Measurements from ENCODE around the gene PCGF1.

PCGF1 gene

DNA sequence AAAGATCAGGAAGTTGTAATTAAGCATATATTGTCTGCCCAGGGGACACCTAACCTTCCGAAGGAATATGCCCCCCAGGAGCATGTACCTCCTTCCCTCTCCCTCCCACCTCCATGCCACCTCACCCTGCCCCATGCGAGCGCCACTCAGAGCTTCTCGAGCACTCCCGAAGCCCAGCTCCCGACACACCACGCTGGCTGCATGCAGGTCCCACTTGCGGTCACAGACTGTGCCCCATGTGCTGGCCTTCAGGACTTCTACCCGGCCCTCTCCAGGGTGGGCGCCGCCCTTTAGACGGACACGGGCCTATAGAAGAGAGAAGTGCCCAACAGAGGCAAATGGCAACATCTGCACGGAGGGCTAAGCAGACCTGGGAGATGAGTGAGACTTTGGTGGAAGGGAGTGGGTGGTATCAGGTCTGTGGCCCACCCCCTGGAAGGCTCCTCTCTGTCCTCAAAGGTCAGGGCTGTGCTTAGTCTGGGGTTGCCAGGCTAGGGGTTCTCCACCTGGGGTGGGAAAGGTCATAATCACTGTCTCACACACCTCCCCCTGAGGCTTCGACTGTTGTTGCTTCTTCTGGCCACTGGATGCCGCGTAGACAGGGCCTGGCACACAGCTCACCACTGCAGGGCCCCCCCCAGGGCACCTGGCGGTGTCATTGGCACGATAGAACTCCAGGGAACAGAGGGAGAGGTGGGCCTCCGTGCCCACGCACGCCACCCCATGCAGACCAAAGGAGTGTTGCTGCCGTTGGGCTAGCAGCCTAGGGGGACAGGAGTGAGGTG lies 28.9 kb upstream of the PCGF1 start:
- Histone ChIP-seq H3K4me3 (ENCODE audit: low read depth, low read length) (no peak overlapping the region), H3K9ac (ENCODE audit: low read depth, low read length) (no peak overlapping the region), H3K27me3 (ENCODE audit: control insufficient read depth, insufficient read depth, low read length) (no peaks in the 10 kb centered on the region), H3K4me1 (ENCODE audit: control insufficient read depth, insufficient read depth, low read length) (no peaks in the 10 kb centered on the region), H3K36me3 (ENCODE audit: control insufficient read depth, insufficient read depth, low read length) (peaks cover 23% of the 10 kb centered on the region), H3K27ac (ENCODE audit: low read depth, low read length) (no peak overlapping the region), H3K9me3 (ENCODE audit: control insufficient read depth, insufficient read depth, low read length) (no peaks in the 10 kb centered on the region)

DNA sequence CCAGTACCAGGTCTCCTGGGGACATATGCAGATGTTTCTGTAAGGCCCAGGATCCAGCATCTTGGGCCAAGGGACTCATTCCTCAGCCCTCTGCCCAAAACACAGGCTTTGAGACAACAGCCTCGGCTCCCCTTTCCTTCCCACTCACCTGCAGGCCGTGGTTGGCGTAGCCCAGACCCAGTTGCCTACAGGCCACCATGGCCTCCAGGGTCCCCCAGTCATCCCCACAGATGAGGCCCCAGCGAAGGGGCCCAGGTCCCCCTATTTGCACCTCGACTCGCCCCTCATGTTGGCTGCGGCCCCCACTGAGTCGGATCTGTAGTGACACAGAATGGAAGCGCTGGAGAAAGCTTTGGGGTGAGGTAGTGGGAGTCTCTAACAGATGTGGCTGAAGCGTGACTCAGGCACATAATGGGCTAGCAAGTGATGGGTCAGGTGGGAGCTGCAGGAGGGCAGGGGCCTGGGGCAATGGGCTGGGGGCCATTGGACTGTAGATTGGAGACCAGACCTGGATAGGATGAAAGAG lies 28.0 kb upstream of the PCGF1 start:
- no peak overlapping the region for H3K9ac ChIP-seq (ENCODE audit: low read depth, low read length)
- peaks cover 3% of the 10 kb centered on the region; the same call in 1 of the 2 replicates for H3K4me1 ChIP-seq (ENCODE audit: control insufficient read depth, insufficient read depth, low read length)
- H3K4me3 ChIP-seq (ENCODE audit: low read depth, low read length): no peak overlapping the region
- no peaks in the 10 kb centered on the region for H3K27me3 ChIP-seq (ENCODE audit: control insufficient read depth, insufficient read depth, low read length)
- H3K27ac ChIP-seq (ENCODE audit: low read depth, low read length): no peak overlapping the region
- H3K9me3 ChIP-seq (ENCODE audit: control insufficient read depth, insufficient read depth, low read length): no peaks in the 10 kb centered on the region
- peaks cover 23% of the 10 kb centered on the region for H3K36me3 ChIP-seq (ENCODE audit: control insufficient read depth, insufficient read depth, low read length)

- Histone ChIP-seq H3K36me3 (ENCODE audit: control insufficient read depth, insufficient read depth, low read length) (peaks cover 23% of the 10 kb centered on the region), H3K27ac (ENCODE audit: low read depth, low read length) (no peak overlapping the region), H3K9ac (ENCODE audit: low read depth, low read length) (no peak overlapping the region), H3K9me3 (ENCODE audit: control insufficient read depth, insufficient read depth, low read length) (no peaks in the 10 kb centered on the region), H3K4me1 (ENCODE audit: control insufficient read depth, insufficient read depth, low read length) (peaks cover 3% of the 10 kb centered on the region; the same call in 1 of the 2 replicates), H3K27me3 (ENCODE audit: control insufficient read depth, insufficient read depth, low read length) (no peaks in the 10 kb centered on the region), H3K4me3 (ENCODE audit: low read depth, low read length) (no peak overlapping the region)
These were observed 26.9 kb upstream of the PCGF1 start for GRCh38 chr2:74534411-74534810.

GRCh38 chr2:74533464-74533863 lies 26.0 kb upstream of the PCGF1 start:
- no peak overlapping the region for H3K9ac ChIP-seq (ENCODE audit: low read depth, low read length)
- H3K4me3 ChIP-seq (ENCODE audit: low read depth, low read length): no peak overlapping the region
- H3K27me3 ChIP-seq (ENCODE audit: control insufficient read depth, insufficient read depth, low read length): no peaks in the 10 kb centered on the region
- peaks cover 23% of the 10 kb centered on the region for H3K36me3 ChIP-seq (ENCODE audit: control insufficient read depth, insufficient read depth, low read length)
- no peak overlapping the region for H3K27ac ChIP-seq (ENCODE audit: low read depth, low read length)
- no peaks in the 10 kb centered on the region for H3K9me3 ChIP-seq (ENCODE audit: control insufficient read depth, insufficient read depth, low read length)
- H3K4me1 ChIP-seq (ENCODE audit: control insufficient read depth, insufficient read depth, low read length): peaks cover 4% of the 10 kb centered on the region; the same call in 1 of the 2 replicates

GRCh38 chr2:74532222-74532621 lies 24.7 kb upstream of the PCGF1 start:
- Histone ChIP-seq H3K27me3 (ENCODE audit: control insufficient read depth, insufficient read depth, low read length) (no peaks in the 10 kb centered on the region), H3K4me1 (ENCODE audit: control insufficient read depth, insufficient read depth, low read length) (peaks cover 7% of the 10 kb centered on the region), H3K4me3 (ENCODE audit: low read depth, low read length) (no peak overlapping the region), H3K27ac (ENCODE audit: low read depth, low read length) (no peak overlapping the region), H3K36me3 (ENCODE audit: control insufficient read depth, insufficient read depth, low read length) (peaks cover 35% of the 10 kb centered on the region), H3K9me3 (ENCODE audit: control insufficient read depth, insufficient read depth, low read length) (no peaks in the 10 kb centered on the region), H3K9ac (ENCODE audit: low read depth, low read length) (no peak overlapping the region)

DNA sequence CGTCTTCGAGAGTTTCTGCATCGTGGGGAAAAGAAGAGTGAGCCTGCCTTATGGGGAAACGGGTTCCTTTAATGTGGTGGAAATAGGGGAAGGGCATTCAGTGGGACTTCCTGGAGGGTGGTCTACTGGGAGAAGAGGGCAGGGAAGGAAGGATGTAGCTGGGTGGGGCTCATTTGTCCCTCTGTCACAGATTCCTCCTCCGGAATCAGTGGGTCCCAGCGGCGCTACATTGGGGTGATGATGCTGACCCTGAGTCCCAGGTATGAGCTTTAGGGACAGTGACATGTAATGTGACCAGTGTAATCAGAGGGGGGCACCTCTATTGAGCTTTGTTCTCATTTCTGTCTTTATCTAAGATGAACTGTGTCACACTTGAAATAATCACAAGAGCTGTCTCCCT lies 24.2 kb upstream of the PCGF1 start:
- H3K36me3 ChIP-seq (ENCODE audit: control insufficient read depth, insufficient read depth, low read length): peaks cover 40% of the 10 kb centered on the region

DNA sequence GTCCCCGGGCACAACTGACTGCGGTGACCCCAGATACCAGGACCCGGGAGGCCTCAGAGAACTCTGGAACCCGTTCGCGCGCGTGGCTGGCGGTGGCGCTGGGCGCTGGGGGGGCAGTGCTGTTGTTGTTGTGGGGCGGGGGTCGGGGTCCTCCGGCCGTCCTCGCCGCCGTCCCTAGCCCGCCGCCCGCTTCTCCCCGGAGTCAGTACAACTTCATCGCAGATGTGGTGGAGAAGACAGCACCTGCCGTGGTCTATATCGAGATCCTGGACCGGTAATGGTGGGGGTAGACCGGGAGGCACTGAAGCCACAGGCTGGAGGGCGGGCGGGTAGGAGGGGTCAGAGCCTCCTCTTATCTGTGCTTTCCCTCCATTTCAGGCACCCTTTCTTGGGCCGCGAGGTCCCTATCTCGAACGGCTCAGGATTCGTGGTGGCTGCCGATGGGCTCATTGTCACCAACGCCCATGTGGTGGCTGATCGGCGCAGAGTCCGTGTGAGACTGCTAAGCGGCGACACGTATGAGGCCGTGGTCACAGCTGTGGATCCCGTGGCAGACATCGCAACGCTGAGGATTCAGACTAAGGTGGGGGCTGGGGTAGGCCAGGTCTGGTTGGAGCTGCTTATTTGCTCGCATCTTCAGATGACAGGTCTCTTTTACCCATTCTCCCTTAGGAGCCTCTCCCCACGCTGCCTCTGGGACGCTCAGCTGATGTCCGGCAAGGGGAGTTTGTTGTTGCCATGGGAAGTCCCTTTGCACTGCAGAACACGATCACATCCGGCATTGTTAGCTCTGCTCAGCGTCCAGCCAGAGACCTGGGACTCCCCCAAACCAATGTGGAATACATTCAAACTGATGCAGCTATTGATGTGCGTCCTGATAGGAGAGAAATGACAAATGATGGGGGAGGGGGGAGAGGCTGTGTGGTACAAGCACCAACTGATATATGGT lies 23.0 kb upstream of the PCGF1 start:
- Histone ChIP-seq H3K9ac (ENCODE audit: low read depth, low read length) (peak overlapping the region; percentile 58), H3K27ac (ENCODE audit: low read depth, low read length) (peak overlapping the region; percentile 66), H3K4me3 (ENCODE audit: low read depth, low read length) (peak overlapping the region; percentile 97), H3K27me3 (ENCODE audit: control insufficient read depth, insufficient read depth, low read length) (no peaks in the 10 kb centered on the region), H3K36me3 (ENCODE audit: control insufficient read depth, insufficient read depth, low read length) (peaks cover 52% of the 10 kb centered on the region), H3K9me3 (ENCODE audit: control insufficient read depth, insufficient read depth, low read length) (no peaks in the 10 kb centered on the region), H3K4me1 (ENCODE audit: control insufficient read depth, insufficient read depth, low read length) (peaks cover 7% of the 10 kb centered on the region)

More for the DNA sequence above, 24.2 kb upstream of the PCGF1 start:
- Histone ChIP-seq H3K27me3 (ENCODE audit: control insufficient read depth, insufficient read depth, low read length) (no peaks in the 10 kb centered on the region), H3K4me1 (ENCODE audit: control insufficient read depth, insufficient read depth, low read length) (peaks cover 7% of the 10 kb centered on the region), H3K27ac (ENCODE audit: low read depth, low read length) (no peak overlapping the region), H3K9me3 (ENCODE audit: control insufficient read depth, insufficient read depth, low read length) (no peaks in the 10 kb centered on the region), H3K4me3 (ENCODE audit: low read depth, low read length) (no peak overlapping the region), H3K9ac (ENCODE audit: low read depth, low read length) (no peak overlapping the region)

DNA sequence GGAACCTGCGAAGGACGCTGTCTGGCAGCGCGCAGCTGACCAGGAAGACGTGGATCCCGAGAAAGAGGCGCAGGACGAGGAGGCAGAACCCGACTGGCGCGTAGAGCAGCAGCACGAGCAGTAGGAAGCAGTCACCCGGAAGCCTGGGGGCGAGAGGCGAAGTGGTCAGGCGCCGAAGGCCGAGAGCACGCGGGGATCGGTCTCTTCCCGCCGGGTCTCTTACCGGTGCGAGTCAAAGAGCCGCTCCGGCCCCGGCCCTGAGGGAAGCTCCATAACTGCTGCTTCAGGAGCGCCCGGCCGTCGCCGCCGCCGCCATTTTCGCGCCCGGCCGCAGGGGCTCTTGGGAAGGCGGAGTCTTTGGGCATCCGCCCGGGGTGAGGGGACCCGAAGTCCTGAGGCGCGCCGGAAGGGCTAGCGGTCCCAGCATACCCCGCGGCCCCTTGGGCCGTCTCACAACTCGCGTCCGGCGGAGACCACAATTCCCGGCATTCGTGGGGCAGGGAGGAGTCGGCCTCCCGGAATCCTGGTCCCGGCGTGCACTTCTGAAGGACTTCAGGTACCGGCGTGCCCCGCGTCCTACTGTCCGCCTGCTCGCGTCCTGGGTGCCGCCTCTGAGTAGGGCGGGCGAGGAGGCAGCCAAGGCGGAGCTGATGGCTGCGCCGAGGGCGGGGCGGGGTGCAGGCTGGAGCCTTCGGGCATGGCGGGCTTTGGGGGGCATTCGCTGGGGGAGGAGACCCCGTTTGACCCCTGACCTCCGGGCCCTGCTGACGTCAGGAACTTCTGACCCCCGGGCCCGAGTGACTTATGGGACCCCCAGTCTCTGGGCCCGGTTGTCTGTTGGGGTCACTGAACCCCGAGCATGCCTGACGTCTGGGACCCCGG lies 22.1 kb upstream of the PCGF1 start, which contains the start of the genes AUP1 and HTRA2:
AUP1 (minus strand) TSS at position 350 of the 882 bp plus-strand sequence; CDS start at position 273, 77 bp downstream.
HTRA2 (plus strand) TSS at position 577 of the 882 bp plus-strand sequence; CDS start at position 651, 74 bp downstream.
- Histone ChIP-seq H3K4me3 (ENCODE audit: low read depth, low read length) (peak within 1 kb of the TSS; percentile 97), H3K4me1 (ENCODE audit: control insufficient read depth, insufficient read depth, low read length) (peaks cover 7% of the 10 kb centered on the region), H3K36me3 (ENCODE audit: control insufficient read depth, insufficient read depth, low read length) (peaks cover 52% of the 10 kb centered on the region), H3K27ac (ENCODE audit: low read depth, low read length) (peak within 1 kb of the TSS; percentile 86), H3K27me3 (ENCODE audit: control insufficient read depth, insufficient read depth, low read length) (no peaks in the 10 kb centered on the region), H3K9me3 (ENCODE audit: control insufficient read depth, insufficient read depth, low read length) (no peaks in the 10 kb centered on the region), H3K9ac (ENCODE audit: low read depth, low read length) (peak within 1 kb of the TSS; percentile 96)

GRCh38 chr2:74528600-74529356 lies 21.3 kb upstream of the PCGF1 start:
- no peaks in the 10 kb centered on the region for H3K27me3 ChIP-seq (ENCODE audit: control insufficient read depth, insufficient read depth, low read length)
- peak overlapping the region; percentile 96 for H3K9ac ChIP-seq (ENCODE audit: low read depth, low read length)
- H3K4me1 ChIP-seq (ENCODE audit: control insufficient read depth, insufficient read depth, low read length): peaks cover 7% of the 10 kb centered on the region
- peaks cover 45% of the 10 kb centered on the region for H3K36me3 ChIP-seq (ENCODE audit: control insufficient read depth, insufficient read depth, low read length)
- peak overlapping the region; percentile 97 for H3K4me3 ChIP-seq (ENCODE audit: low read depth, low read length)
- H3K9me3 ChIP-seq (ENCODE audit: control insufficient read depth, insufficient read depth, low read length): no peaks in the 10 kb centered on the region
- H3K27ac ChIP-seq (ENCODE audit: low read depth, low read length): peak overlapping the region; percentile 86
